NK-92 treated with Interleukin-12 subunit alpha and Interleukin-12 subunit beta, amount 100 ng/mL, for 24 hours (cell line): ENCODE measurements around the gene MCTP2.

Experiments
- DNase-seq: peaks from one replicate; lab custom pipeline; 2025; lab: John Stamatoyannopoulos, UW

MCTP2 gene

GRCh38 chr15:94400526-94401298, 169.4 kb downstream of the MCTP2 start:
- no peak for DNase-seq

- DNase-seq, result no peak
These were observed 172.0 kb downstream of the MCTP2 start for GRCh38 chr15:94403331-94403730.

GRCh38 chr15:94404733-94405283, 173.4 kb downstream of the MCTP2 start:
- DNase-seq, result no peak

GRCh38 chr15:94411285-94411684, 179.9 kb downstream of the MCTP2 start:
- no peak for DNase-seq

- DNase-seq, result no peak
These were observed 180.5 kb downstream of the MCTP2 start for GRCh38 chr15:94411846-94412245.

- no peak for DNase-seq
These were observed 181.8 kb downstream of the MCTP2 start for GRCh38 chr15:94412979-94413746.

- no peak for DNase-seq
These were observed 183.6 kb downstream of the MCTP2 start for GRCh38 chr15:94414916-94415315.

- DNase-seq, result no peak
These were observed 184.9 kb downstream of the MCTP2 start for GRCh38 chr15:94416267-94416666.

GRCh38 chr15:94416820-94417219, 185.5 kb downstream of the MCTP2 start:
- no peak for DNase-seq

GRCh38 chr15:94417501-94418293, 186.3 kb downstream of the MCTP2 start:
- no peak for DNase-seq

- no peak for DNase-seq
These were observed 190.3 kb downstream of the MCTP2 start for GRCh38 chr15:94421706-94422105.

GRCh38 chr15:94432279-94432678, 200.9 kb downstream of the MCTP2 start:
- DNase-seq, result no peak

- DNase-seq, result no peak
These were observed 207.8 kb downstream of the MCTP2 start for GRCh38 chr15:94439158-94439557.

- DNase-seq, result no peak
These were observed 210.4 kb downstream of the MCTP2 start for GRCh38 chr15:94441760-94442159.

- no peak for DNase-seq
These were observed 211.1 kb downstream of the MCTP2 start for GRCh38 chr15:94442480-94442879.

GRCh38 chr15:94443186-94443585, 211.8 kb downstream of the MCTP2 start:
- DNase-seq, result no peak

GRCh38 chr15:94445566-94446160, 214.3 kb downstream of the MCTP2 start:
- DNase-seq, result no peak

GRCh38 chr15:94446441-94446840, 215.1 kb downstream of the MCTP2 start:
- DNase-seq, result no peak

- DNase-seq, result no peak
These were observed 220.1 kb downstream of the MCTP2 start for GRCh38 chr15:94451466-94451865.

GRCh38 chr15:94453227-94453988, 222.0 kb downstream of the MCTP2 start:
- DNase-seq, result no peak

GRCh38 chr15:94455297-94455696, 223.9 kb downstream of the MCTP2 start:
- no peak for DNase-seq
